Sigmoid colon (tissue), 3 donors: Measurements from ENCODE around the gene CYS1.

Experiments used
- CTCF ChIP-seq, 4 experiments: fragments of 450-650 bp in 3 of 4; fragments of 200-600 bp in 1 of 4; IDR thresholded peaks; one replicate each; pipeline ENCODE4 v1.5.1; 2016 to 2019; ENCODE audit warnings: antibody characterized with exemption in 4 of 4, mild to moderate bottlenecking in 3 of 4, moderate library complexity in 2 of 4
- POLR2A ChIP-seq, 2 donors: fragments of 450-650 bp; IDR thresholded peaks; one replicate each; pipeline ENCODE4 v1.6.1; 2016; ENCODE audit warnings: antibody characterized with exemption in 2 of 2, mild to moderate bottlenecking in 2 of 2, moderate library complexity in 2 of 2

- TF ChIP-seq POLR2A (IDR thresholded peaks at IDR 0.05) (no peak), CTCF (IDR thresholded peaks at IDR 0.05) (no peak)
Observed at GRCh38 chr2:10058251-10059015, 21.8 kb downstream of the CYS1 start.
